Stimulated activated CD8-positive, alpha-beta memory T cell treated with anti-CD3 and anti-CD28 coated beads, Interleukin-4, amount 100 ng/mL, for 4 hours (primary cell): Measurements from ENCODE around the gene BPIFA2.

Experiments
- DNase-seq, 2 donors: peaks; one replicate each; pipeline ENCODE4 v3.0.0-alpha.2; 2020; ENCODE audit warnings: low read depth in 2 of 2, low spot score in 1 of 2

Gene BPIFA2

GRCh38 chr20:33192912-33193501 lies 25.0 kb downstream of the BPIFA2 start:
- no peak for DNase-seq

- no peak for DNase-seq
These were observed 31.1 kb downstream of the BPIFA2 start for GRCh38 chr20:33199026-33199425.

- no peak for DNase-seq
These were observed 34.5 kb downstream of the BPIFA2 start for GRCh38 chr20:33202451-33202850.

- DNase-seq, result no peak
These were observed 35.5 kb downstream of the BPIFA2 start for GRCh38 chr20:33203444-33203843.

GRCh38 chr20:33209789-33210188 lies 41.8 kb downstream of the BPIFA2 start:
- no peak for DNase-seq

- no peak for DNase-seq
These were observed 42.4 kb downstream of the BPIFA2 start for GRCh38 chr20:33210371-33210770.

GRCh38 chr20:33211817-33212424 lies 44.0 kb downstream of the BPIFA2 start:
- DNase-seq, result no peak

- DNase-seq, result no peak
These were observed 49.1 kb downstream of the BPIFA2 start, which contains the start of gene BPIFA3 for GRCh38 chr20:33217052-33217451. BPIFA3 (plus strand) TSS chr20:33217352; CDS start chr20:33217537, 185 bp downstream.

GRCh38 chr20:33224399-33224798 lies 56.4 kb downstream of the BPIFA2 start:
- DNase-seq, result no peak

GRCh38 chr20:33229843-33230242 lies 61.9 kb downstream of the BPIFA2 start:
- no peak for DNase-seq
